Dendritic cell treated with granulocyte-macrophage colony-stimulating factor and Interleukin-4, amounts not matched to agents 40 ng/mL and 50 ng/mL, for 4 days (primary cell): Measurements from ENCODE around the gene SOD3.

ENCODE experiments used
- H3K27ac Mint-ChIP-seq: one replicate; pipeline ENCODE4 v1.8.0; 2022; ENCODE audit warnings: mild to moderate bottlenecking, mixed read lengths
- H3K27me3 Mint-ChIP-seq: one replicate; pipeline ENCODE4 v1.8.0; 2022; ENCODE audit warnings: mild to moderate bottlenecking, mixed read lengths
- H3K36me3 Mint-ChIP-seq: one replicate; pipeline ENCODE4 v1.8.0; 2022; ENCODE audit warnings: low read depth, mixed read lengths
- H3K4me1 Mint-ChIP-seq: one replicate; pipeline ENCODE4 v1.8.0; 2022; ENCODE audit warnings: low read depth, mixed read lengths
- H3K4me3 Mint-ChIP-seq: one replicate; pipeline ENCODE4 v1.8.0; 2022; ENCODE audit warnings: mild to moderate bottlenecking, moderate library complexity, mixed read lengths
- H3K9me3 Mint-ChIP-seq: one replicate; pipeline ENCODE4 v1.8.0; 2022; ENCODE audit warnings: mixed read lengths
- intact Hi-C: fragments of 100-400 bp; cut with micrococcal nuclease; formaldehyde crosslinking; loops from one replicate; pipeline ENCODE4 v1.15.0; 2022

The SOD3 gene, protein sequence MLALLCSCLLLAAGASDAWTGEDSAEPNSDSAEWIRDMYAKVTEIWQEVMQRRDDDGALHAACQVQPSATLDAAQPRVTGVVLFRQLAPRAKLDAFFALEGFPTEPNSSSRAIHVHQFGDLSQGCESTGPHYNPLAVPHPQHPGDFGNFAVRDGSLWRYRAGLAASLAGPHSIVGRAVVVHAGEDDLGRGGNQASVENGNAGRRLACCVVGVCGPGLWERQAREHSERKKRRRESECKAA

DNA sequence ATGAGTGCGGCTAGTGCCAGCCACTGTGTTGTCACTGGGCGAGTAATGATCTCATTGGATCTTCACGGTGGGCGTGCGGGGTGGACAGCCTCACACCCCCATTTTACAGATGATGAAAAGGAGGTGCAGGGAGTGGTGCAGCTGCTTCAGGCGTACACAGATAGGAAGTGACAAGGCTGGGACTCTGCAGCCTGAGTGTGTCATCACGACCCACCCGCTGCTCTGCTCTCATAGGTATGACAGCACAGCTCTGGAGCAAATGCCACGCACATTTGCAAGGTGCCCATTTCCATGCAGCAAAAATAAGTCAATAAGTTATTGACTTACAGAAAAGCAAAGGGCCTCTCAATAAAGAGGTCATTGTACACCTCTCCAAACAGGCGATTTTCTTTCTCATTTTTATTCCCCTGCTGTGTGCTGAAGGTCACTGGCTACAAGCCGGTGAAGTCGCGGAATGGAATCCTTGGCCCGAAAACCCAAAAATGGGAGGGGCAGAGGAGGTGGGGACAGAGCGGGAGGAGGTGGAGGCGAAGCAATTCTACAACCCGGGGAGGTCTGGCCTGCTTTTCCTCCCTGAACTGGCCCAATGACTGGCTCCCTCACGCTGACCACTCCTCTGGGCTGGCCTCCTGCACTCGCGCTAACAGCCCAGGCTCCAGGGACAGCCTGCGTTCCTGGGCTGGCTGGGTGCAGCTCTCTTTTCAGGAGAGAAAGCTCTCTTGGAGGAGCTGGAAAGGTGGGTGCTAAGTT, at the start of gene SOD3:
Gene SOD3, plus strand, starts transcription at position 658 of the 750 bp plus-strand sequence. CDS start 3,949 bp downstream, outside the sequence.
- H3K27me3 Mint-ChIP-seq = peaks cover 45% of the 10 kb centered on the region
- peak within 1 kb of the TSS; percentile 24 for H3K4me3 Mint-ChIP-seq
- H3K27ac Mint-ChIP-seq = peak within 1 kb of the TSS; percentile 64
- intact Hi-C loops = loop anchor here (10.0 kb wide), 1 partner anchor 190 kb away; no protein-coding TSS in a partner anchor
- peaks cover 34% of the 10 kb centered on the region for H3K4me1 Mint-ChIP-seq
- no peaks in the 10 kb centered on the region for H3K36me3 Mint-ChIP-seq
- no peaks in the 10 kb centered on the region for H3K9me3 Mint-ChIP-seq

DNA sequence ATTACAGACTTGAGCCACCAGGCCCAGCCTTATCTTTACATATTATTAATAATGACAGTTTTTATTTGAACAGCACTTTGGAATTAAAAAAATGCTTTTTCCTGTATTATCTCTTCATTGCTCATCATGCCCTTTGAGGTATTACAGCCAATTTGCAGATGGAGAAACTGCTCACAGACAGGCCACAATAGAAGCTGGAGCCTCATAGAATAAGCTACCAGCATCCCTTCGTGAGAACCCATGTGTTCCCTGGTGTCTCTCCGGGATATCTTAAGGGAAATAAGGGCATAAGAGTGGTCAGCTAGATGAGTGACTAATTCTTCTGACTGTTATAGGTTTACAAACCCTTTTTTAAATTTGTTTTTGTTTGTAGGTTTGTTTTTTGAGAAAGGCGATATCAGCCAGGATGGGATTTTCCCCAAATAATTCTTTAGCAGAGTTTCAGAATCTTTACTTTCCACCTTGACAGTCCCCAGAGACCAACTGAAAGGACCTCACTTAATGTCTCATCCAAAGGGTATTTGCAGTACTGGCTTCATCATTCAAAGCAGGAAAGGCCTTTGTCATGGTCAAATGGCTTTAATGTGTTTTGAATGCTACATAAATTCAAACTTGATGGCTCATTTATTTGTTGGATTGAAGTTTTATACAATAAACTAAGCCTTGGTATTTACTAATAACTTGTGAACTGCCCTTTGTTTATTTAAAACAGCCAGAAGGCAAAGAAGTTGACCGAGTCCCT, 48.0 kb upstream of the SOD3 start:
- Mint-ChIP-seq H3K36me3 (no peaks in the 10 kb centered on the region), H3K27me3 (peaks cover 14% of the 10 kb centered on the region), H3K9me3 (no peaks in the 10 kb centered on the region), H3K27ac (no peak overlapping the region), H3K4me1 (no peaks in the 10 kb centered on the region), H3K4me3 (no peak overlapping the region)
- intact Hi-C loops = no loop called here

DNA sequence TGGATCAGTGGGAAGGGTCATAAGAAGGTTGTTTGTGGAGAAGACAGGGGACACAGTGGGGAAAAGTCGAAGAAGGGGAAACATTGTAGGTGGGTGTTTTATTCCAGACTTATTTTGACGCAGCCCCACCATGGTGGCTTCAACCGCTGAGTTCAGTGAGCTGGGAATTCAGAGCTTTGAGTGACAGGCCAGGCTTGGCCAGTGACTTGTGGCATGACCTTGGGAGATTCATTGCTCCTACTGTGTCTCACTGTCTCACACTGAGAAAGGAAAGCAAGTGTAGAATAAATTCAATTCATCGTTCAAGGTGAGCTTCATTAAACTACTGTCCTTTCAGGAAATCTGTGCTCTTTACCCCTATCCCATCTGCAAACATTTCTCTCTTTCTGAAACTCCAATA, 47.4 kb upstream of the SOD3 start:
- Mint-ChIP-seq H3K27ac (no peak overlapping the region), H3K36me3 (no peaks in the 10 kb centered on the region), H3K4me1 (no peaks in the 10 kb centered on the region), H3K27me3 (peaks cover 13% of the 10 kb centered on the region), H3K9me3 (no peaks in the 10 kb centered on the region), H3K4me3 (no peak overlapping the region)
- intact Hi-C loops = no loop called here

- H3K36me3 Mint-ChIP-seq = no peaks in the 10 kb centered on the region
- no peaks in the 10 kb centered on the region for H3K9me3 Mint-ChIP-seq
- no peak overlapping the region for H3K4me3 Mint-ChIP-seq
- H3K4me1 Mint-ChIP-seq = no peaks in the 10 kb centered on the region
- intact Hi-C loops = no loop called here
- no peak overlapping the region for H3K27ac Mint-ChIP-seq
- peaks cover 10% of the 10 kb centered on the region for H3K27me3 Mint-ChIP-seq
These were observed 46.5 kb upstream of the SOD3 start for GRCh38 chr4:24748758-24749350.

DNA sequence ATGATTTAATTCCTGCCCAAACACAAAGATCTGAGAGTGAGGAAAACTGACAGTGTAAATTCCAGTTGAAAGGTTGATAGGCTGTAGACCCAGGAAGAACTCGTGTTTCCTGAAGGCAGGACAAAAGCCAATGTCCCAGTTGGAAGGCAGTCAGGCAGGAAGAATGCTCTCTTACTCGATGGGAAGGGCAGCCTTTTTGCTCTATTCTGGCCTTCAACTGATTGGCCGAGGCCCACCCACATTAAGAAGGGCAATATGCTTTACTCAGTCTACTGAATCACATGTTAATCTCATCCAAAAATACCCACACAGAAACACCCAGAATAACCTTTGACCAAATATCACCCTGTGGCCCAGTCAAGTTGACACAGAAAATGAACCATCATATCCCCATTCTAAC, 45.3 kb upstream of the SOD3 start:
- H3K36me3 Mint-ChIP-seq = no peaks in the 10 kb centered on the region
- H3K27ac Mint-ChIP-seq = no peak overlapping the region
- no peaks in the 10 kb centered on the region for H3K9me3 Mint-ChIP-seq
- H3K4me3 Mint-ChIP-seq = no peak overlapping the region
- intact Hi-C loops = no loop called here
- H3K27me3 Mint-ChIP-seq = peaks cover 8% of the 10 kb centered on the region
- H3K4me1 Mint-ChIP-seq = no peaks in the 10 kb centered on the region

GRCh38 chr4:24751926-24752539, 43.3 kb upstream of the SOD3 start:
- intact Hi-C loops = no loop called here
- Mint-ChIP-seq H3K27ac (no peak overlapping the region), H3K4me1 (no peaks in the 10 kb centered on the region), H3K9me3 (peaks cover 10% of the 10 kb centered on the region), H3K4me3 (no peak overlapping the region), H3K27me3 (peaks cover 9% of the 10 kb centered on the region), H3K36me3 (no peaks in the 10 kb centered on the region)

DNA sequence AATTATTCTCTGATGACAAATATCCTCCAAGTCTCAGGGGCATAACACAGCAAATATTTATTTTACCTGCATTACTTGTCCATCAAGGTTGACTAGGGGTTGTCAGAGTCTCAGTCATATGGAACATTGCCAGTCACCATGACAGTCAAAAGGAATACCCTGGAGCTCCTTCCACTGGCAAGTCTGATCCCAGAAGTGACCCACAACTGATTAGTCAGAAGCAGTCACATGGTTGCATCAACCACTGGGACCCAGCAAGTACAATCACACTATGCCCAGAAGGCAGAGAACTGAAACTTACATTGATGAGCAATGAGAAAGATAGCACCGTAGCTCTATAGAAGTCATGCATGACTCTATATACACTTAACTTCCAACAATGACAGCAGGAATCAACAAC, 41.9 kb upstream of the SOD3 start:
- intact Hi-C loops = no loop called here
- Mint-ChIP-seq H3K27ac (no peak overlapping the region), H3K4me3 (no peak overlapping the region), H3K36me3 (no peaks in the 10 kb centered on the region), H3K27me3 (peaks cover 6% of the 10 kb centered on the region), H3K4me1 (no peaks in the 10 kb centered on the region), H3K9me3 (peaks cover 25% of the 10 kb centered on the region)

DNA sequence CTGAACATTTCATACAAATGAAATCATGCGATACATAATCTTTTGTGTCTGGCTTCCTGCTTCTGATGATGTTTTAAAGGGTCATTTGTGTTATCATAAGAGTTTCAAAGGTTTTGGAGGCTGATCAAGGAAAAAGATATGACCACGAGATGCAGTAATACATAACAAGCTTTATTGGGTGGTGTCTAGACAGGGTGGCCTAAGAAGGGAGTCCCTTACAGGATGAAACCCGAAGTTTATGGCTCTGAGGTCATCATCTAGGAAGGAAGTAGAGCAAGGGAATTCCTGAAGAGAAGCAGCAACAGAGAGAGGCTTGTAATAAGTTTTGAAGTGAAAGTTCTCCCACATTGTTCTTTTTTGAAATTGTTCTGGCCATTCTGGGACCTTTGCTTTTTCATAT, 40.8 kb upstream of the SOD3 start:
- Mint-ChIP-seq H3K36me3 (no peaks in the 10 kb centered on the region), H3K4me3 (no peak overlapping the region), H3K4me1 (no peaks in the 10 kb centered on the region), H3K27me3 (peaks cover 5% of the 10 kb centered on the region), H3K9me3 (peaks cover 30% of the 10 kb centered on the region), H3K27ac (no peak overlapping the region)
- intact Hi-C loops = no loop called here

- no peak overlapping the region for H3K4me3 Mint-ChIP-seq
- peaks cover 3% of the 10 kb centered on the region for H3K9me3 Mint-ChIP-seq
- no peak overlapping the region for H3K27ac Mint-ChIP-seq
- peaks cover 10% of the 10 kb centered on the region for H3K27me3 Mint-ChIP-seq
- intact Hi-C loops = no loop called here
- H3K4me1 Mint-ChIP-seq = no peaks in the 10 kb centered on the region
- no peaks in the 10 kb centered on the region for H3K36me3 Mint-ChIP-seq
These were observed 31.6 kb upstream of the SOD3 start for GRCh38 chr4:24763631-24764297.

GRCh38 chr4:24764345-24764744, 31.0 kb upstream of the SOD3 start:
- no peak overlapping the region for H3K27ac Mint-ChIP-seq
- H3K4me3 Mint-ChIP-seq = no peak overlapping the region
- peaks cover 8% of the 10 kb centered on the region for H3K27me3 Mint-ChIP-seq
- H3K9me3 Mint-ChIP-seq = no peaks in the 10 kb centered on the region
- no peaks in the 10 kb centered on the region for H3K36me3 Mint-ChIP-seq
- intact Hi-C loops = no loop called here
- H3K4me1 Mint-ChIP-seq = no peaks in the 10 kb centered on the region

DNA sequence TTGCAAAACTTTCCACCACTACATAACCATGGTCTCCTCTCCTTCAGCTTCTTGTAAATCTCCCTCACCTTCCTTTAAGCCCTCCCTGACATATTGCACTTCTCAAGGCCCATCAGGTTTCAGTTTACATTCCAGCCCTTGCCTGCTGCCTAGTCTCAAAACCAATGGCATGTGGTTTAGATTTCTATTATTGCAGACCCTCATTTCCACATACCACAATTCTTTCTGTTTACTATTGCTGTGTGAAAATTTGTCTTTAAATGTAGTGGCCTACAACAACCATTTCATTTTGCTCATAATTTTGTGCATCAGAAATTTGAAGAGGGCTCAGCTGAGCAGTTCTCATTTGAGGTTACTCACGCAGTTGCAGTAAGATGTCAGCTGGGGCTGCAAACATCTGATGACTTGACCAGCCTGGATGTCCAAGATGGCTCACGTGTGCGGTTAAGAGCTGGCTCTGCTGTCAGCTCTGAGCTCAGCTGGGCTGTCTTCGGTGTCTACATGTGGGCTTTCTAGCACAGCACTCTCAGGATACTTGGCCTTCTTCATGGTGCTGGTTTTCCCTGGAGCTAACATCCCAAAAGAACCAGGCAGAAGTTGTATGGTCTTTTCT, 29.9 kb upstream of the SOD3 start:
- no peak overlapping the region for H3K27ac Mint-ChIP-seq
- intact Hi-C loops = no loop called here
- H3K36me3 Mint-ChIP-seq = no peaks in the 10 kb centered on the region
- H3K4me3 Mint-ChIP-seq = no peak overlapping the region
- H3K27me3 Mint-ChIP-seq = peaks cover 7% of the 10 kb centered on the region
- peaks cover 10% of the 10 kb centered on the region for H3K4me1 Mint-ChIP-seq
- no peaks in the 10 kb centered on the region for H3K9me3 Mint-ChIP-seq

DNA sequence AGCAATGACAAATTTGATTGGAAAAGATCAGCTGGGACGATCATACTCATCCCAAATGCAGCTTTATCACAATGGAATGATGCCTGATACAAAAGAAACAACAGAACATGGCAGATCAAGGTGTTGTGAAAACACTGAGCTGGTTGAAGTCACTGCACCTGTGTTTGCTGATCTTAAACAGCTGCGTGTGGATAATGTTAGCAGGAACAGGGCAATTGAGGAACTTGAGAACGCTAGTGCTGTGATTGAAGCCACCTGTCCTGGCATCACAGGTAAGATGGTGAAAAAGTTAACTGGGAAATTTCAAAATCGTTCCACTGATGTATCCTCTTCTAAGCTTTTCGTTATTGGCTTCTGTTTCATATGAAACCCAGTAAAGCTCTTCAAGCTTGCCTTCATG, 27.4 kb upstream of the SOD3 start:
- Mint-ChIP-seq H3K9me3 (no peaks in the 10 kb centered on the region), H3K4me3 (no peak overlapping the region), H3K4me1 (peaks cover 10% of the 10 kb centered on the region), H3K36me3 (no peaks in the 10 kb centered on the region), H3K27me3 (peaks cover 18% of the 10 kb centered on the region), H3K27ac (no peak overlapping the region)
- intact Hi-C loops = no loop called here

- Mint-ChIP-seq H3K4me3 (no peak overlapping the region), H3K27ac (no peak overlapping the region), H3K4me1 (peaks cover 10% of the 10 kb centered on the region), H3K36me3 (no peaks in the 10 kb centered on the region), H3K9me3 (no peaks in the 10 kb centered on the region), H3K27me3 (peaks cover 18% of the 10 kb centered on the region)
- intact Hi-C loops = no loop called here
These were observed 26.8 kb upstream of the SOD3 start for GRCh38 chr4:24768604-24769003.
